NCI-H2171 (cell line): ENCODE data around the gene CTAGE9.

Experiments
- DNase-seq: peaks from one replicate; lab custom pipeline; 2025; lab: John Stamatoyannopoulos, UW

CTAGE9 gene

GRCh38 chr6:131669891-131670290, 40.9 kb downstream of the CTAGE9 start:
- no peak for DNase-seq

- no peak for DNase-seq
Observed at GRCh38 chr6:131663578-131664165, 47.1 kb downstream of the CTAGE9 start.

GRCh38 chr6:131660195-131660594, 50.6 kb downstream of the CTAGE9 start:
- no peak for DNase-seq
